PC-9 (cell line): ENCODE results near the gene LBR. TPM values are rescaled to one million over a fixed set of nuclear protein-coding genes. Genes with fewer than 3 reads are reported as not detected.

ENCODE experiments used
- BruUV-seq: library from RNA; stranded (reverse); fragments of 400-500 nt; replicated peaks from 2 replicates; lab custom pipeline; 2021; lab: Mats Ljungman, UMichigan
- CTCF ChIA-PET: fragments of 300-600 bp; sonication (Branson Sonifier 250); formaldehyde crosslinking; loops from one replicate; lab custom pipeline; 2022; ENCODE audit warnings: antibody characterized with exemption; lab: Charles Lee
- POLR2A ChIA-PET: fragments of 300-600 bp; sonication (Branson Sonifier 250); formaldehyde crosslinking; loops from one replicate; lab custom pipeline; 2022; ENCODE audit warnings: antibody characterized with exemption; ENCODE audit not compliant: unreplicated experiment; lab: Charles Lee
- DNase-seq, 2 experiments: peaks; one replicate each; pipeline versions ENCODE4 v3.0.0 to v3.0.0-alpha.2; 2015 to 2022; ENCODE audit warnings: mixed read lengths in 1 of 2
- H2AFZ ChIP-seq: fragments of 200-600 bp; sonication (generic); 2 replicates; pipeline ENCODE4 v1.8.1; 2017; ENCODE audit warnings: antibody characterized with exemption
- H3F3A ChIP-seq: fragments of 200-600 bp; sonication (generic); 2 replicates; pipeline ENCODE4 v1.8.1; 2017; ENCODE audit warnings: antibody characterized with exemption, mild to moderate bottlenecking, low read depth; ENCODE audit not compliant: insufficient read depth
- H3K27ac ChIP-seq: fragments of 200-600 bp; sonication (generic); 2 replicates; pipeline ENCODE4 v1.6.1; 2016; ENCODE audit warnings: mixed run types
- H3K27me3 ChIP-seq: fragments of 200-600 bp; sonication (generic); 2 replicates; pipeline ENCODE4 v1.6.1; 2016; ENCODE audit warnings: low read depth, mixed run types; ENCODE audit not compliant: insufficient read depth
- H3K36me3 ChIP-seq: fragments of 200-600 bp; sonication (generic); 2 replicates; pipeline ENCODE4 v1.6.1; 2016; ENCODE audit warnings: low read depth, mixed run types
- H3K4me1 ChIP-seq: fragments of 200-600 bp; sonication (generic); replicated peaks from 2 replicates; pipeline ENCODE4 v1.6.1; 2016; ENCODE audit warnings: mixed run types; ENCODE audit not compliant: insufficient read depth
- H3K4me2 ChIP-seq: fragments of 200-600 bp; sonication (generic); 2 replicates; pipeline ENCODE4 v1.6.1; 2017; ENCODE audit warnings: mixed run types
- H3K4me3 ChIP-seq: fragments of 200-600 bp; sonication (generic); 2 replicates; pipeline ENCODE4 v1.6.1; 2016; ENCODE audit warnings: mixed run types
- H3K79me2 ChIP-seq: fragments of 200-600 bp; sonication (generic); 2 replicates; pipeline ENCODE4 v1.6.1; 2017; ENCODE audit warnings: low read depth, mixed run types
- H3K9me2 ChIP-seq: fragments of 200-600 bp; sonication (generic); 2 replicates; pipeline ENCODE4 v1.8.1; 2017; ENCODE audit warnings: mild to moderate bottlenecking; ENCODE audit not compliant: insufficient read depth
- H3K9me3 ChIP-seq: fragments of 200-600 bp; sonication (generic); 2 replicates; pipeline ENCODE4 v1.8.1; 2016; ENCODE audit warnings: low read depth; ENCODE audit not compliant: insufficient read depth
- H4K20me1 ChIP-seq: fragments of 200-600 bp; sonication (generic); 2 replicates; pipeline ENCODE4 v1.8.1; 2017; ENCODE audit not compliant: insufficient read depth
- EZH2 ChIP-seq: fragments of 200-600 bp; sonication (generic); IDR thresholded peaks from 2 replicates; pipeline ENCODE4 v1.8.0; 2017; ENCODE audit warnings: antibody characterized with exemption, low read depth
- intact Hi-C: fragments of 100-400 bp; cut with micrococcal nuclease; formaldehyde crosslinking; loops from one replicate; pipeline ENCODE4 v1.10.0; 2022; ENCODE audit not compliant: unreplicated experiment
- total RNA-seq: library from RNA; stranded (reverse); gene quantifications from 2 replicates; pipeline ENCODE4 v1.2.3, GENCODE V29; 2021
- TF ChIP-seq, protein P1 (sequence below): fragments of 200-600 bp; sonication (generic); conservative IDR thresholded peaks from 2 replicates; pipeline ENCODE4 v1.6.1; 2017; ENCODE audit warnings: mixed run types, antibody characterized with exemption, mild to moderate bottlenecking, moderate library complexity

Gene LBR
- total RNA-seq, 1 experiment from 2014 or later, result 158 TPM

DNA sequence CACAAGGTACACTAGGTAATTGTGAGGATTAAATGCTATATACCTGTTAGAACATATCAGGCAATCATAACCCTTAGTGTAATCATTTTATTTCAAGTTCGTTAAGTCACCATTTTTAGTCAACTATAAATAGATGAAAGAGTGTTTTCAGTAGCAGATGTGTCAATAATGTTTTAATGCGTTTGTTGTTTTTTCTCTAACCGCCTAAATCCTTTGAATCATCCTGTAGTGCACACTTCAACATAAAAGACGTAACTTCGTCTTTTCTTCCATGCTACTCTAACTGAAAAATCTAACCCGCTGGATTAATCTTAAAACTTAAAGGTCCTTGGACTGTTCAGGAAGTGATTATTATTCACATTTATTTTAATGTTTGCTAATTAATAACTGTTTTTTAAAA is 7.2 kb upstream of the LBR start:
- no peak overlapping the region for H3K4me2 ChIP-seq
- no peak for TF ChIP-seq EZH2
- TF ChIP-seq, protein P1, sequence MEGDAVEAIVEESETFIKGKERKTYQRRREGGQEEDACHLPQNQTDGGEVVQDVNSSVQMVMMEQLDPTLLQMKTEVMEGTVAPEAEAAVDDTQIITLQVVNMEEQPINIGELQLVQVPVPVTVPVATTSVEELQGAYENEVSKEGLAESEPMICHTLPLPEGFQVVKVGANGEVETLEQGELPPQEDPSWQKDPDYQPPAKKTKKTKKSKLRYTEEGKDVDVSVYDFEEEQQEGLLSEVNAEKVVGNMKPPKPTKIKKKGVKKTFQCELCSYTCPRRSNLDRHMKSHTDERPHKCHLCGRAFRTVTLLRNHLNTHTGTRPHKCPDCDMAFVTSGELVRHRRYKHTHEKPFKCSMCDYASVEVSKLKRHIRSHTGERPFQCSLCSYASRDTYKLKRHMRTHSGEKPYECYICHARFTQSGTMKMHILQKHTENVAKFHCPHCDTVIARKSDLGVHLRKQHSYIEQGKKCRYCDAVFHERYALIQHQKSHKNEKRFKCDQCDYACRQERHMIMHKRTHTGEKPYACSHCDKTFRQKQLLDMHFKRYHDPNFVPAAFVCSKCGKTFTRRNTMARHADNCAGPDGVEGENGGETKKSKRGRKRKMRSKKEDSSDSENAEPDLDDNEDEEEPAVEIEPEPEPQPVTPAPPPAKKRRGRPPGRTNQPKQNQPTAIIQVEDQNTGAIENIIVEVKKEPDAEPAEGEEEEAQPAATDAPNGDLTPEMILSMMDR, result no peak
- no peaks in the 10 kb centered on the region for H3K79me2 ChIP-seq
- H3K27me3 ChIP-seq, result no peaks in the 10 kb centered on the region
- peaks cover 2% of the 10 kb centered on the region; the same call in 1 of the 2 replicates for H3K4me1 ChIP-seq
- H3K9me3 ChIP-seq, result no peaks in the 10 kb centered on the region; the same call in 1 of the 2 replicates
- no peaks in the 10 kb centered on the region for H3K9me2 ChIP-seq
- no peak overlapping the region for H3K27ac ChIP-seq
- H3F3A ChIP-seq, result no peaks in the 10 kb centered on the region
- no peak overlapping the region for H2AFZ ChIP-seq
- ChIA-PET CTCF (interaction anchor here (0.7 kb wide), 1 partner anchor 403 kb away, joined by 9 read pairs; no protein-coding TSS in a partner anchor), POLR2A (no interaction called here)
- intact Hi-C loops, result no loop called here
- H3K36me3 ChIP-seq, result no peaks in the 10 kb centered on the region
- no TSS peak for BruUV-seq
- no peak for DNase-seq
- no peaks in the 10 kb centered on the region for H4K20me1 ChIP-seq
- H3K4me3 ChIP-seq, result no peak overlapping the region

DNA sequence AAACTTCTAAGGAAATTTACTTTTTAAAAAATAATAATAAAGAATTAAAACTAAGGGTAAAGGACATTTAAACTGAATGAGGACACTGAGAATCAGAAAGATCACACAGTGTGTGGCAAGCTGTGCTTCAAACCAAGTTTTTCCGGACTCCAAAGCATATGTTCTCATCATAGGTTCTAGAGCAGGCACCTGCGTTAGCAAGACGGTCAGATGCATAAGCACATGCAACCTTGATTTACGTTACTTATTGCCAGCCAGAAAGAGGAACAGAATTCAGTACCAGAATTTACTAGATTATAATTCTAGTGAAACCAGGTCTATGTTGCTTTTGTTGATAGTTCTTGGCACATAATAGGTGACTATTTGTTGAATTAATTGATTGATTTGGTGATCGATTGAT is 6.2 kb upstream of the LBR start:
- Histone ChIP-seq H3K4me1 (peaks cover 12% of the 10 kb centered on the region), H3K9me2 (no peaks in the 10 kb centered on the region), H3K4me2 (no peak overlapping the region), H3K9me3 (no peaks in the 10 kb centered on the region; the same call in 1 of the 2 replicates), H3F3A (peaks cover 5% of the 10 kb centered on the region), H4K20me1 (no peaks in the 10 kb centered on the region), H3K27ac (no peak overlapping the region), H3K79me2 (no peaks in the 10 kb centered on the region), H2AFZ (no peak overlapping the region), H3K27me3 (no peaks in the 10 kb centered on the region), H3K4me3 (no peak overlapping the region), H3K36me3 (no peaks in the 10 kb centered on the region)
- TF ChIP-seq EZH2, result no peak
- TF ChIP-seq, protein P1, result no peak
- DNase-seq, result no peak
- BruUV-seq, result no TSS peak
- intact Hi-C loops, result no loop called here
- ChIA-PET CTCF (no interaction called here), POLR2A (no interaction called here)

DNA sequence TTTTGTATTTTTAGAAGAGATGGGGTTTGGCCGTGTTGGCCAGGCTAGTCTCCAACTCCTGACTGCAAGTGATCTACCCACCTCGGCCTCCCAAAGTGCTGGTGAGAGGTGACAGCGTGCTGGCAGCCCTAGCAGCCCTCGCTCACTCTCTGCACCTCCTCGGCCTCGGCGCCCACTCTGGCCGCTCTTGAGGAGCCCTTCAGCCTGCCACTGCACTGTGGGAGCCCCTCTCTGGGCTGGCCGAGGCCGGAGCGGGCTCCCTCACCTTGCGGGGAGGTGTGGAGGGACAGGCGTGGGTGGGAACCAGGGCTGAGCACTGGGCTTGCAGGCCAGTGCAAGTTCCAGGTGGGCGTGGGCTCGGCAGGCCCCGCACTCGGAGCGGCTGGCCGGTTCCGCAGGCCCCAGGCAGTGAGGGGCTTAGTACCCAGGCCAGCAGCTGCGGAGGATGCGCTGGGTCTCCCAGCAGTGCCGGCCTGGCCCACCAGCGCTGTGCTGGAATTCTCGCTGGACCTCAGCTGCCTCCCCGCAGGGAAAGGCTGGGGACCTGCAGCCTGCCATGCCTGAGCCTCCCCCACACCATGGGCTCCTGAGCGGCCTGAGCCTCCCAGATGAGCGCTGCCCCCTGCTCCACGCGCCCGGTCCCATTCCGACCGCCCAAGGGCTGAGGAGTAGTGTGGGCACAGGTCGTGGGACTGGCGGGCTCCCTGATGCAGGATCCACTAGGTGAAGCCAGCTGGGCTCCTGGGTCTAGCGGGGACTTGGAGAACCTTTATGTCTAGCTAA is 3.4 kb upstream of the LBR start:
- ChIA-PET CTCF (interaction anchor here (1.4 kb wide), 1 partner anchor 24 kb away, joined by 6 read pairs; no protein-coding TSS in a partner anchor), POLR2A (no interaction called here)
- intact Hi-C loops, result no loop called here

More for the DNA sequence above, 3.4 kb upstream of the LBR start:
- H3K36me3 ChIP-seq, result no peaks in the 10 kb centered on the region
- H3K27me3 ChIP-seq, result no peaks in the 10 kb centered on the region
- no peak overlapping the region for H3K4me2 ChIP-seq
- no peak for TF ChIP-seq EZH2
- TF ChIP-seq, protein P1, result no peak
- H3K9me3 ChIP-seq, result no peaks in the 10 kb centered on the region; the same call in 1 of the 2 replicates
- DNase-seq, result no peak
- H3F3A ChIP-seq, result peaks cover 22% of the 10 kb centered on the region
- H3K9me2 ChIP-seq, result no peaks in the 10 kb centered on the region
- no TSS peak for BruUV-seq
- H3K4me3 ChIP-seq, result no peak overlapping the region
- H3K79me2 ChIP-seq, result peaks cover 16% of the 10 kb centered on the region
- 0 out of 2 replicates have a peak, but pooled peaks cover 2% of the 10 kb centered on the region for H4K20me1 ChIP-seq
- no peak overlapping the region for H2AFZ ChIP-seq
- H3K4me1 ChIP-seq, result peaks cover 15% of the 10 kb centered on the region
- no peak overlapping the region for H3K27ac ChIP-seq
